ENCODE measurements around the gene RASD1.
A peak's percentile ranks its signal among the peaks of the same experiment; 100 is the strongest.

RASD1 gene

GRCh38 chr17:17453088-17453487 lies 43.1 kb downstream of the RASD1 start:
- H3K4me1 ChIP-seq (ENCODE audit: control insufficient read depth in 2 of 2, insufficient read depth in 1 of 2, low read depth in 1 of 2, low read length in 2 of 2) = no peaks in the 10 kb centered on the region
- WGBS, 2 donors (ENCODE audit: extremely low coverage in 2 of 2, insufficient read length in 2 of 2, insufficient replicate concordance in 1 of 2) = no CpG with 5 or more reads among the region's 9 CpGs
- no peak overlapping the region for H3K9ac ChIP-seq (ENCODE audit: low read depth, low read length, poor library complexity)
- H4K8ac ChIP-seq (ENCODE audit: low read depth, low read length) = no peak overlapping the region
- no peak overlapping the region for H3K4ac ChIP-seq (ENCODE audit: low read length)
- DNase-seq (ENCODE audit: low spot score) = no peak
- no peak overlapping the region for H2BK12ac ChIP-seq (ENCODE audit: low read length)
- H4K91ac ChIP-seq (ENCODE audit: low read depth, low read length, poor library complexity) = no peak overlapping the region
- no peak overlapping the region for H2AFZ ChIP-seq (ENCODE audit: low read length)
- H3K36me3 ChIP-seq (replicated peaks in 1 of 2; ENCODE audit: control insufficient read depth in 2 of 2, insufficient read depth in 2 of 2, low read length in 2 of 2) = no peaks in the 10 kb centered on the region
- no peak overlapping the region for H3K14ac ChIP-seq (ENCODE audit: low read length)
- H3K27ac ChIP-seq (replicated peaks; ENCODE audit: low read length) = no peak overlapping the region
- no peak overlapping the region for H2BK120ac ChIP-seq (ENCODE audit: low read depth, low read length)
- H2BK15ac ChIP-seq (ENCODE audit: low read length) = no peak overlapping the region
- H3K9me3 ChIP-seq (replicated peaks in 1 of 2; ENCODE audit: control insufficient read depth in 2 of 2, insufficient read depth in 1 of 2, low read depth in 1 of 2, low read length in 2 of 2) = peaks cover 0 to 2% of the 10 kb centered on the region in 2 donors
- peaks cover 0 to 9% (median 0%) of the 10 kb centered on the region in 3 experiments for H3K27me3 ChIP-seq (ENCODE audit: control insufficient read depth in 3 of 3, insufficient read depth in 3 of 3, low read depth in 1 of 3, low read length in 3 of 3)
- no peaks in the 10 kb centered on the region for H3K79me1 ChIP-seq (ENCODE audit: low read depth, low read length)
- H2AK5ac ChIP-seq (ENCODE audit: low read depth, low read length) = no peak overlapping the region
- no peak overlapping the region for H3K18ac ChIP-seq (ENCODE audit: low read length)
- no peak overlapping the region for H3K23ac ChIP-seq (ENCODE audit: low read depth, low read length, poor library complexity)
- H3K4me2 ChIP-seq (ENCODE audit: insufficient read depth, low read length, poor library complexity, severe bottlenecking) = no peak overlapping the region
- no peak overlapping the region for H2BK5ac ChIP-seq (ENCODE audit: low read length)
- H3K4me3 ChIP-seq (ENCODE audit: low read length in 2 of 2) = no peak overlapping the region

- no CpG with 5 or more reads among the region's 4 CpGs for WGBS, 2 donors (ENCODE audit: extremely low coverage in 2 of 2, insufficient read length in 2 of 2, insufficient replicate concordance in 1 of 2)
- Histone ChIP-seq H3K36me3 (replicated peaks in 1 of 2; ENCODE audit: control insufficient read depth in 2 of 2, insufficient read depth in 2 of 2, low read length in 2 of 2) (no peaks in the 10 kb centered on the region), H2BK120ac (ENCODE audit: low read depth, low read length) (no peak overlapping the region), H3K79me1 (ENCODE audit: low read depth, low read length) (no peaks in the 10 kb centered on the region), H3K4me3 (ENCODE audit: low read length in 2 of 2) (no peak overlapping the region), H4K8ac (ENCODE audit: low read depth, low read length) (no peak overlapping the region), H3K9me3 (replicated peaks in 1 of 2; ENCODE audit: control insufficient read depth in 2 of 2, insufficient read depth in 1 of 2, low read depth in 1 of 2, low read length in 2 of 2) (peaks cover 2 to 5% of the 10 kb centered on the region in 2 donors), H2BK5ac (ENCODE audit: low read length) (no peak overlapping the region), H3K18ac (ENCODE audit: low read length) (no peak overlapping the region), H3K4me2 (ENCODE audit: insufficient read depth, low read length, poor library complexity, severe bottlenecking) (no peak overlapping the region), H3K27ac (replicated peaks; ENCODE audit: low read length) (no peak overlapping the region), H3K23ac (ENCODE audit: low read depth, low read length, poor library complexity) (peak overlapping the region; percentile 49), H3K27me3 (ENCODE audit: control insufficient read depth in 3 of 3, insufficient read depth in 3 of 3, low read depth in 1 of 3, low read length in 3 of 3) (peaks cover 0 to 12% (median 0%) of the 10 kb centered on the region in 3 experiments), H2AK5ac (ENCODE audit: low read depth, low read length) (peak overlapping the region; percentile 48), H2AFZ (ENCODE audit: low read length) (no peak overlapping the region), H3K14ac (ENCODE audit: low read length) (no peak overlapping the region), H2BK12ac (ENCODE audit: low read length) (no peak overlapping the region), H2BK15ac (ENCODE audit: low read length) (no peak overlapping the region), H4K91ac (ENCODE audit: low read depth, low read length, poor library complexity) (no peak overlapping the region), H3K4me1 (ENCODE audit: control insufficient read depth in 2 of 2, insufficient read depth in 1 of 2, low read depth in 1 of 2, low read length in 2 of 2) (peaks cover 2 to 3% of the 10 kb centered on the region in 2 donors), H3K9ac (ENCODE audit: low read depth, low read length, poor library complexity) (peak overlapping the region; percentile 24), H3K4ac (ENCODE audit: low read length) (no peak overlapping the region)
- DNase-seq (ENCODE audit: low spot score) = no peak
These were observed 47.5 kb downstream of the RASD1 start for GRCh38 chr17:17448723-17449122.

- no peaks in the 10 kb centered on the region for H3K36me3 ChIP-seq (replicated peaks in 1 of 2; ENCODE audit: control insufficient read depth in 2 of 2, insufficient read depth in 2 of 2, low read length in 2 of 2)
- no peak overlapping the region for H2BK5ac ChIP-seq (ENCODE audit: low read length)
- peaks cover 0 to 12% (median 0%) of the 10 kb centered on the region in 3 experiments for H3K27me3 ChIP-seq (ENCODE audit: control insufficient read depth in 3 of 3, insufficient read depth in 3 of 3, low read depth in 1 of 3, low read length in 3 of 3)
- no peak for DNase-seq (ENCODE audit: low spot score)
- H3K4me2 ChIP-seq (ENCODE audit: insufficient read depth, low read length, poor library complexity, severe bottlenecking) = no peak overlapping the region
- H3K9me3 ChIP-seq (replicated peaks in 1 of 2; ENCODE audit: control insufficient read depth in 2 of 2, insufficient read depth in 1 of 2, low read depth in 1 of 2, low read length in 2 of 2) = peaks cover 2 to 5% of the 10 kb centered on the region in 2 donors
- H3K4me3 ChIP-seq (ENCODE audit: low read length in 2 of 2) = no peak overlapping the region
- H4K91ac ChIP-seq (ENCODE audit: low read depth, low read length, poor library complexity) = no peak overlapping the region
- no peak overlapping the region for H3K14ac ChIP-seq (ENCODE audit: low read length)
- no peaks in the 10 kb centered on the region for H3K79me1 ChIP-seq (ENCODE audit: low read depth, low read length)
- no peak overlapping the region for H3K4ac ChIP-seq (ENCODE audit: low read length)
- H3K27ac ChIP-seq (replicated peaks; ENCODE audit: low read length) = no peak overlapping the region
- H3K9ac ChIP-seq (ENCODE audit: low read depth, low read length, poor library complexity) = no peak overlapping the region
- H2BK120ac ChIP-seq (ENCODE audit: low read depth, low read length) = no peak overlapping the region
- WGBS, 2 donors (ENCODE audit: extremely low coverage in 2 of 2, insufficient read length in 2 of 2, insufficient replicate concordance in 1 of 2) = no CpG with 5 or more reads among the region's 5 CpGs
- H2BK12ac ChIP-seq (ENCODE audit: low read length) = no peak overlapping the region
- no peak overlapping the region for H3K23ac ChIP-seq (ENCODE audit: low read depth, low read length, poor library complexity)
- no peak overlapping the region for H2BK15ac ChIP-seq (ENCODE audit: low read length)
- peaks cover 2 to 3% of the 10 kb centered on the region in 2 donors for H3K4me1 ChIP-seq (ENCODE audit: control insufficient read depth in 2 of 2, insufficient read depth in 1 of 2, low read depth in 1 of 2, low read length in 2 of 2)
- no peak overlapping the region for H2AFZ ChIP-seq (ENCODE audit: low read length)
- H2AK5ac ChIP-seq (ENCODE audit: low read depth, low read length) = no peak overlapping the region
- H4K8ac ChIP-seq (ENCODE audit: low read depth, low read length) = no peak overlapping the region
- H3K18ac ChIP-seq (ENCODE audit: low read length) = no peak overlapping the region
These were observed 48.1 kb downstream of the RASD1 start for GRCh38 chr17:17448076-17448475.

GRCh38 chr17:17447264-17447663 lies 48.9 kb downstream of the RASD1 start:
- H4K91ac ChIP-seq (ENCODE audit: low read depth, low read length, poor library complexity) = no peak overlapping the region
- no CpG with 5 or more reads among the region's 5 CpGs for WGBS, 2 donors (ENCODE audit: extremely low coverage in 2 of 2, insufficient read length in 2 of 2, insufficient replicate concordance in 1 of 2)
- DNase-seq (ENCODE audit: low spot score) = no peak

More at GRCh38 chr17:17447264-17447663, 48.9 kb downstream of the RASD1 start:
- Histone ChIP-seq H4K8ac (ENCODE audit: low read depth, low read length) (no peak overlapping the region), H3K4me1 (ENCODE audit: control insufficient read depth in 2 of 2, insufficient read depth in 1 of 2, low read depth in 1 of 2, low read length in 2 of 2) (peaks cover 2 to 3% of the 10 kb centered on the region in 2 donors), H3K14ac (ENCODE audit: low read length) (no peak overlapping the region), H3K9ac (ENCODE audit: low read depth, low read length, poor library complexity) (no peak overlapping the region), H2BK5ac (ENCODE audit: low read length) (no peak overlapping the region), H3K4ac (ENCODE audit: low read length) (no peak overlapping the region), H3K27ac (replicated peaks; ENCODE audit: low read length) (no peak overlapping the region), H2BK12ac (ENCODE audit: low read length) (no peak overlapping the region), H2AK5ac (ENCODE audit: low read depth, low read length) (no peak overlapping the region), H2BK15ac (ENCODE audit: low read length) (no peak overlapping the region), H2AFZ (ENCODE audit: low read length) (no peak overlapping the region), H3K4me3 (ENCODE audit: low read length in 2 of 2) (no peak overlapping the region), H2BK120ac (ENCODE audit: low read depth, low read length) (no peak overlapping the region), H3K23ac (ENCODE audit: low read depth, low read length, poor library complexity) (no peak overlapping the region), H3K4me2 (ENCODE audit: insufficient read depth, low read length, poor library complexity, severe bottlenecking) (no peak overlapping the region), H3K18ac (ENCODE audit: low read length) (no peak overlapping the region), H3K9me3 (replicated peaks in 1 of 2; ENCODE audit: control insufficient read depth in 2 of 2, insufficient read depth in 1 of 2, low read depth in 1 of 2, low read length in 2 of 2) (peaks cover 2 to 5% of the 10 kb centered on the region in 2 donors), H3K79me1 (ENCODE audit: low read depth, low read length) (no peaks in the 10 kb centered on the region), H3K27me3 (ENCODE audit: control insufficient read depth in 3 of 3, insufficient read depth in 3 of 3, low read depth in 1 of 3, low read length in 3 of 3) (peaks cover 0 to 12% (median 0%) of the 10 kb centered on the region in 3 experiments), H3K36me3 (replicated peaks in 1 of 2; ENCODE audit: control insufficient read depth in 2 of 2, insufficient read depth in 2 of 2, low read length in 2 of 2) (no peaks in the 10 kb centered on the region)
